Esophagus muscularis mucosa (tissue), 4 donors: Measurements from ENCODE around the gene UBA5. TPM values are rescaled to one million over a fixed set of nuclear protein-coding genes. Genes with fewer than 3 reads are reported as not detected.

Source experiments
- DNase-seq: peaks from one replicate; pipeline ENCODE4 v3.0.0-alpha.2; 2017; ENCODE audit errors: extremely low spot score
- H3K27ac ChIP-seq, 4 donors: fragments of 200-600 bp; sonication (generic); replicated peaks in 1 of 4; 1 replicate in 3 of 4; 2 replicates in 1 of 4; pipeline ENCODE4 v1.5.1; 2016 to 2019; ENCODE audit warnings: mild to moderate bottlenecking in 1 of 4
- H3K27me3 ChIP-seq, 4 donors: fragments of 200-600 bp; sonication (generic); one replicate each; pipeline versions ENCODE4 v1.5.1 to v1.6.0; 2016 to 2019
- H3K36me3 ChIP-seq, 4 donors: fragments of 200-600 bp; sonication (generic); one replicate each; pipeline ENCODE4 v1.5.1; 2016 to 2019
- H3K4me1 ChIP-seq, 4 donors: fragments of 200-600 bp; sonication (generic); one replicate each; pipeline ENCODE4 v1.5.1; 2016 to 2019
- H3K4me3 ChIP-seq, 4 donors: fragments of 200-600 bp; sonication (generic); 1 replicate in 2 of 4; 2 replicates in 2 of 4; pipeline ENCODE4 v1.5.1; 2016 to 2019; ENCODE audit warnings: mild to moderate bottlenecking in 4 of 4, moderate library complexity in 1 of 4
- H3K9me3 ChIP-seq, 4 donors: fragments of 200-600 bp; sonication (generic); 1 replicate in 3 of 4; 2 replicates in 1 of 4; pipeline ENCODE4 v1.5.1; 2016 to 2019
- CTCF ChIP-seq, 3 experiments: fragments of 200-600 bp in 2 of 3; fragments of 450-650 bp in 1 of 3; sonication (generic) in 2 of 3; IDR thresholded peaks; one replicate each; pipeline ENCODE4 v1.5.1; 2017 to 2019; ENCODE audit warnings: antibody characterized with exemption in 3 of 3, mild to moderate bottlenecking in 2 of 3, moderate library complexity in 1 of 3
- EP300 ChIP-seq: sonication (generic); formaldehyde crosslinking; IDR thresholded peaks from one replicate; pipeline ENCODE4 v1.6.1; 2017; ENCODE audit warnings: antibody characterized with exemption
- POLR2A ChIP-seq: fragments of 450-650 bp; IDR thresholded peaks from one replicate; pipeline ENCODE4 v1.6.1; 2017; ENCODE audit warnings: antibody characterized with exemption, moderate library complexity, mild to moderate bottlenecking, low read depth
- POLR2AphosphoS5 ChIP-seq, 2 donors: sonication (generic); formaldehyde crosslinking; IDR thresholded peaks; one replicate each; pipeline ENCODE4 v1.6.1; 2017; ENCODE audit warnings: antibody characterized with exemption in 2 of 2
- WGBS: methylation state at CpG from one replicate; pipeline ENCODE4 v1.1.5; 2018; 5-methylcytosine and 5-hydroxymethylcytosine counted together
- intact Hi-C: fragments of 100-400 bp; cut with DNase I; formaldehyde crosslinking; loops from one replicate; pipeline ENCODE4 v1.15.1; 2023
- total RNA-seq, 4 donors: library from RNA; depleted of rRNA; stranded (reverse); fragments of >200 nt; gene quantifications; one replicate each; pipeline versions ENCODE4 v1.1.0 to v1.2.1, GENCODE V29; 2016

Gene UBA5
- total RNA-seq, 4 donors from 2014 or later: 23.7 to 42.2 (median 31.7) TPM

- no peak for DNase-seq
- peaks cover 0 to 5% (median 0%) of the 10 kb centered on the region in 4 donors for H3K4me1 ChIP-seq
- no peak overlapping the region for H3K4me3 ChIP-seq
- intact Hi-C loops: no loop called here
- TF ChIP-seq CTCF (IDR thresholded peaks at IDR 0.05) (no peak), POLR2A (no peak), POLR2AphosphoS5 (IDR thresholded peaks at IDR 0.05) (no peak), EP300 (no peak)
- H3K36me3 ChIP-seq: peaks cover 15 to 96% (median 73%) of the 10 kb centered on the region in 4 donors
- H3K9me3 ChIP-seq: no peaks in the 10 kb centered on the region
- no peak overlapping the region for H3K27ac ChIP-seq
- no peaks in the 10 kb centered on the region for H3K27me3 ChIP-seq
Measured at GRCh38 chr3:132675408-132675807, 15.3 kb downstream of the UBA5 start.

DNA sequence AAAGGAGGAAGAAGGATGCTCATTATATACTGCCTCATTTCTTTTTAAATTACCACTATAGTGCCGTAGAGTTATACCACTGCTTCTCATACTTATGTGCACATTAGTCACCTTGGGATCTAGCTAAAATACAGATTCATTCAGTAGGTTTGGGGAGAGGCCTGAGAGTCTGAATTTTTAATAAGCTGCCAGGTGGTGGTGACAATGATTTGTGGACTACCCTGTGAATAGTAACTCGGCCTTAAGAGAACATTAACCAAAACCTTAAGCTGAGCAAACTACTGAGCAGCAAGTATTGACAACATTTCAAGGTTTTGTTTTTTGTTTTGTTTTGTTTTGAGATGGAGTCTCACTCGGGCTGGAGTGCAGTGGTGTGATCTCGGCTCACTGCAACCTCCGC lies 19.8 kb downstream of the UBA5 start:
- no peak for DNase-seq
- 94% methylated on average over 5 of the region's 5 CpGs for WGBS
- Histone ChIP-seq H3K36me3 (peaks cover 22 to 98% (median 77%) of the 10 kb centered on the region in 4 donors), H3K4me1 (peaks cover 0 to 5% (median 0%) of the 10 kb centered on the region in 4 donors), H3K27ac (peak overlapping the region in 2 of 4 donors; percentile 8 to 31), H3K27me3 (no peaks in the 10 kb centered on the region), H3K9me3 (no peaks in the 10 kb centered on the region), H3K4me3 (no peak overlapping the region)
- TF ChIP-seq EP300 (no peak), POLR2AphosphoS5 (IDR thresholded peaks at IDR 0.05) (no peak), CTCF (IDR thresholded peaks at IDR 0.05) (no peak), POLR2A (no peak)
- intact Hi-C loops: no loop called here

GRCh38 chr3:132681421-132681820 lies 21.3 kb downstream of the UBA5 start:
- Histone ChIP-seq H3K36me3 (peaks cover 26 to 98% (median 75%) of the 10 kb centered on the region in 4 donors), H3K9me3 (no peaks in the 10 kb centered on the region), H3K4me3 (no peak overlapping the region), H3K4me1 (peaks cover 0 to 5% (median 0%) of the 10 kb centered on the region in 4 donors), H3K27me3 (no peaks in the 10 kb centered on the region), H3K27ac (peak overlapping the region in 1 of 4 donors; percentile 10)
- no peak for TF ChIP-seq POLR2AphosphoS5 (IDR thresholded peaks at IDR 0.05)
- TF ChIP-seq CTCF (IDR thresholded peaks at IDR 0.05): no peak
- TF ChIP-seq POLR2A: no peak
- no peak for TF ChIP-seq EP300
- intact Hi-C loops: no loop called here
- DNase-seq: no peak
- 98% methylated on average over 3 of the region's 3 CpGs for WGBS

GRCh38 chr3:132682201-132682600 lies 22.1 kb downstream of the UBA5 start:
- peaks cover 0 to 5% (median 0%) of the 10 kb centered on the region in 4 donors for H3K4me1 ChIP-seq
- H3K27me3 ChIP-seq: no peaks in the 10 kb centered on the region
- no peak for TF ChIP-seq POLR2A
- no peak for TF ChIP-seq CTCF (IDR thresholded peaks at IDR 0.05)
- TF ChIP-seq POLR2AphosphoS5 (IDR thresholded peaks at IDR 0.05): no peak
- TF ChIP-seq EP300: no peak
- no peak overlapping the region for H3K4me3 ChIP-seq
- H3K27ac ChIP-seq: no peak overlapping the region
- peaks cover 26 to 96% (median 73%) of the 10 kb centered on the region in 4 donors for H3K36me3 ChIP-seq
- H3K9me3 ChIP-seq: no peaks in the 10 kb centered on the region
- intact Hi-C loops: no loop called here
- DNase-seq: no peak

- DNase-seq: no peak
- TF ChIP-seq EP300: no peak
- no peak for TF ChIP-seq POLR2A
- TF ChIP-seq POLR2AphosphoS5 (IDR thresholded peaks at IDR 0.05): no peak
- TF ChIP-seq CTCF (IDR thresholded peaks at IDR 0.05): no peak
- WGBS: 90% methylated on average over 4 of the region's 4 CpGs
- intact Hi-C loops: loop anchor here (10.0 kb wide), 1 partner anchor 195 kb away; no protein-coding TSS in a partner anchor
- H3K27me3 ChIP-seq: no peaks in the 10 kb centered on the region
- no peaks in the 10 kb centered on the region for H3K9me3 ChIP-seq
- no peak overlapping the region for H3K4me3 ChIP-seq
- H3K27ac ChIP-seq: no peak overlapping the region
- H3K4me1 ChIP-seq: no peaks in the 10 kb centered on the region
- peaks cover 55 to 98% (median 87%) of the 10 kb centered on the region in 4 donors for H3K36me3 ChIP-seq
Measured at GRCh38 chr3:132690040-132690439, 29.9 kb downstream of the UBA5 start.
